Heart right ventricle (tissue), 16 donors: Measurements from ENCODE around the gene LPAR6. TPM values are rescaled to one million over a fixed set of nuclear protein-coding genes. Genes with fewer than 3 reads are reported as not detected.

Experiments used
- ATAC-seq, 8 donors: fragments of 200-7000 bp; cut with Tn5 transposase; one replicate each; pipeline ENCODE4 v1.9.1; 2020; ENCODE audit warnings: mild to moderate bottlenecking in 8 of 8, moderate library complexity in 8 of 8, moderate number of reproducible peaks in 1 of 8
- DNase-seq, 2 donors: peaks; one replicate each; pipeline ENCODE4 v3.0.0-alpha.2; 2020
- H3K27ac ChIP-seq, 10 donors: fragments of 200-600 bp; sonication (generic) in 2 of 10; one replicate each; pipeline versions ENCODE4 v1.5.0 to v1.8.0; 2020 to 2022; ENCODE audit warnings: mild to moderate bottlenecking in 3 of 10
- H3K27me3 ChIP-seq, 7 donors: fragments of 200-600 bp; one replicate each; pipeline ENCODE4 v1.8.0; 2021 to 2022; ENCODE audit warnings: mild to moderate bottlenecking in 2 of 7
- H3K36me3 ChIP-seq, 9 donors: fragments of 200-600 bp; sonication (generic) in 1 of 9; one replicate each; pipeline versions ENCODE4 v1.5.0 to v1.8.0; 2020 to 2022; ENCODE audit warnings: mild to moderate bottlenecking in 2 of 9
- H3K4me1 ChIP-seq, 9 donors: fragments of 200-600 bp; sonication (generic) in 1 of 9; one replicate each; pipeline versions ENCODE4 v1.5.0 to v1.8.0; 2020 to 2022; ENCODE audit warnings: mild to moderate bottlenecking in 4 of 9
- H3K4me3 ChIP-seq, 10 donors: fragments of 200-600 bp; sonication (generic) in 2 of 10; one replicate each; pipeline versions ENCODE4 v1.5.0 to v1.8.0; 2020 to 2022; ENCODE audit warnings: mild to moderate bottlenecking in 7 of 10, moderate library complexity in 2 of 10
- H3K9me3 ChIP-seq, 11 donors: fragments of 200-600 bp in 10 of 11; sonication (generic) in 2 of 11; one replicate each; pipeline versions ENCODE4 v1.5.0 to v1.8.0; 2013 to 2022; ENCODE audit warnings: mild to moderate bottlenecking in 2 of 11, control low read depth in 1 of 11, moderate library complexity in 1 of 11
- WGBS, 2 donors: extraction: QIAGEN DNeasy Blood & Tissue Kit; methylation state at CpG; one replicate each; pipeline ENCODE4 v1.1.7; 2013; ENCODE audit warnings: inconsistent platforms in 1 of 2; 5-methylcytosine and 5-hydroxymethylcytosine counted together
- intact Hi-C, 10 donors: fragments of 100-400 bp; cut with DNase I; formaldehyde crosslinking; loops; one replicate each; pipeline versions ENCODE4 v1.11.1 to v1.14.2; 2022
- polyA plus RNA-seq, 2 donors: library from polyadenylated mRNA; stranded (reverse); fragments of 200-250 nt; gene quantifications; one replicate each; pipeline ENCODE4 v1.2.3, GENCODE V29; 2013
- total RNA-seq, 10 donors: library from RNA; stranded (reverse); fragmentation: NEBNext Ultra II Directional in 3 of 10; extraction: Animal tissue kit (Norgen Biotek cat#: 25700) in 3 of 10; gene quantifications; one replicate each; pipeline versions ENCODE4 v1.2.1 to v1.2.4, GENCODE V29; 2021 to 2023
- TF ChIP-seq, protein P1 (sequence below), 9 donors: fragments of 200-600 bp; sonication (generic) in 2 of 9; IDR thresholded peaks; one replicate each; pipeline versions ENCODE4 v1.5.0 to v1.8.0; 2021 to 2022; ENCODE audit warnings: antibody characterized with exemption in 9 of 9, mild to moderate bottlenecking in 5 of 9, moderate library complexity in 1 of 9
- donor health status: Arrhythmogenic right ventricular cardiomyopathy.
- donor health status: ischemic (EF 13 %, LVEDD 7.1; RV severe dilation, severe dysfunction).
- donor health status: healthy with polysubstance abuse.
- donor health status: DM: no; HTN: yes; CAD: no.
- donor health status: DM: no; HTN: no; CAD: no.
- donor health status: ischemic (EF 25% LVEDD 6.9; RV normal size, moderate dysfunction).
- donor health status: ischemic (EF 25% LVEDD 5.7; RV mildly dilated, moderate dysfunction).
- donor health status: healthy.
- donor health status: DM: yes; HTN: yes; CAD: no.
- donor health status: Ischemic cardiomyopathy.
- donor health status: ischemic (EF 35%, LVEDD 5.7; RV mildly dilated, moderate dysfunction).
- donor health status: nonischemic (EF 11% LVEDD 7.7; RV severe dilation, severe dysfunction).
- donor health status: DM: yes; HTN: yes; CAD: no.
- donor health status: PGD.
- donor health status: ischemic (EF 29% LVEDD 5.4; RV normal size, mild dysfunction).
- donor health status: nonischemic (EF 23%, LVEDD 6.1; RV moderate dilation, normal function).

LPAR6 gene
- total and polyA plus RNA-seq, 12 donors: 5.0 to 45.1 (median 12.1) TPM

DNA sequence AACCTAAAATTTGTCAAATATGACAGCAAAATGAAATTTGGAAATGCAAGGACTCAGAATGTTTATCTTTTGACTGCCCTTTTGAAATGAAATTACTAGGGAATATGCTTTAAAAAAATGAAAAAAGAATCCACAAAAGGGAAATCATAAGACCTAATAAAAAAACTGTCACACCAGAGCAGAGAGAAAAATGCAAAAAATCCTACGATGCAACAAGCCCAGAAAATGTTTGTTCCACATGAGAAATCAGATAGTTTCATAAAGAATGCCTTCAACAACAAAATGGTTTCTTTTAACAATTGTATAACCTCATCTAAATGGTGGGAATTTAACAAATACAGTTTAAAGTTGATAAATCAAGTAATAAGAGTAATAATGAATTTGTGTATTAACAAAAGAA lies 8.0 kb downstream of the LPAR6 start:
- DNase-seq (no peak), ATAC-seq (no peak)
- peaks cover 0 to 95% (median 30%) of the 10 kb centered on the region in 9 donors for H3K4me1 ChIP-seq
- H3K9me3 ChIP-seq: no peaks in the 10 kb centered on the region
- TF ChIP-seq, protein P1, sequence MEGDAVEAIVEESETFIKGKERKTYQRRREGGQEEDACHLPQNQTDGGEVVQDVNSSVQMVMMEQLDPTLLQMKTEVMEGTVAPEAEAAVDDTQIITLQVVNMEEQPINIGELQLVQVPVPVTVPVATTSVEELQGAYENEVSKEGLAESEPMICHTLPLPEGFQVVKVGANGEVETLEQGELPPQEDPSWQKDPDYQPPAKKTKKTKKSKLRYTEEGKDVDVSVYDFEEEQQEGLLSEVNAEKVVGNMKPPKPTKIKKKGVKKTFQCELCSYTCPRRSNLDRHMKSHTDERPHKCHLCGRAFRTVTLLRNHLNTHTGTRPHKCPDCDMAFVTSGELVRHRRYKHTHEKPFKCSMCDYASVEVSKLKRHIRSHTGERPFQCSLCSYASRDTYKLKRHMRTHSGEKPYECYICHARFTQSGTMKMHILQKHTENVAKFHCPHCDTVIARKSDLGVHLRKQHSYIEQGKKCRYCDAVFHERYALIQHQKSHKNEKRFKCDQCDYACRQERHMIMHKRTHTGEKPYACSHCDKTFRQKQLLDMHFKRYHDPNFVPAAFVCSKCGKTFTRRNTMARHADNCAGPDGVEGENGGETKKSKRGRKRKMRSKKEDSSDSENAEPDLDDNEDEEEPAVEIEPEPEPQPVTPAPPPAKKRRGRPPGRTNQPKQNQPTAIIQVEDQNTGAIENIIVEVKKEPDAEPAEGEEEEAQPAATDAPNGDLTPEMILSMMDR (IDR thresholded peaks at IDR 0.05): no peak
- WGBS, 2 donors: 51 to 57% methylated on average over 1 of the region's 1 CpG
- H3K27ac ChIP-seq: peak overlapping the region in 9 of 10 donors; percentile 57 to 93 (median 81)
- intact Hi-C loops: loop anchor here in 7 of 10 donors (5.0 to 10.0 kb wide), 8 partner anchors 43 to 180 kb away; no protein-coding TSS in a partner anchor
- H3K36me3 ChIP-seq: peaks cover 0 to 10% (median 0%) of the 10 kb centered on the region in 9 donors
- H3K27me3 ChIP-seq: no peaks in the 10 kb centered on the region
- H3K4me3 ChIP-seq: peak overlapping the region in 6 of 10 donors; percentile 16 to 68 (median 26)

DNA sequence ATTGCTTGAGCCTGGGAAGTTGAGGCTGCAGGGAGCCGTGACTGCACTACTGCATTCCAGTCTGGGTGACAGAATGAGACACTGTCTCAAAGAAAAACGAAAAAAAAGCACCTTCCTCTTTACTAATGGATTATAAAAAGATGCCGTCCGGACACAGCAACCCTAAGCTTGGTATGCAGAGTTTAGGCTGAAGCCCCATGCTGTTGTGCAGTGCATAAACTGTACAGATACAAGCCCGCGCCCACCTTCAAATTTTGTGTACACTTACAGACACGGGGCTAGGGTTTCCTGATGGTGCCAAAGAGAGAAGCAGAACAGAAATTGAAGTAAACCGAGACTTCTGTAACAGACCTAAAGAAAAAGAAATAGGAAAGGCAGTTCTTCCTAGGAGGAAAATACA lies 9.0 kb downstream of the LPAR6 start:
- 74 to 80% methylated on average over 8 of the region's 8 CpGs for WGBS, 2 donors
- Histone ChIP-seq H3K27ac (peak overlapping the region; percentile 12 to 93 (median 78)), H3K9me3 (no peaks in the 10 kb centered on the region), H3K4me1 (peaks cover 0 to 98% (median 38%) of the 10 kb centered on the region in 9 donors), H3K4me3 (peak overlapping the region in 8 of 10 donors; percentile 2 to 68 (median 22)), H3K27me3 (no peaks in the 10 kb centered on the region), H3K36me3 (peaks cover 0 to 10% (median 0%) of the 10 kb centered on the region in 9 donors)
- ATAC-seq: peak in 2 of 8 donors; percentile 18 to 19
- TF ChIP-seq, protein P1 (IDR thresholded peaks at IDR 0.05): no peak
- DNase-seq: no peak
- intact Hi-C loops: loop anchor here in 7 of 10 donors (1.0 to 10.0 kb wide), 10 partner anchors 7 to 181 kb away; partner anchors contain the start of gene RCBTB2 (in 1 of the 7)

DNA sequence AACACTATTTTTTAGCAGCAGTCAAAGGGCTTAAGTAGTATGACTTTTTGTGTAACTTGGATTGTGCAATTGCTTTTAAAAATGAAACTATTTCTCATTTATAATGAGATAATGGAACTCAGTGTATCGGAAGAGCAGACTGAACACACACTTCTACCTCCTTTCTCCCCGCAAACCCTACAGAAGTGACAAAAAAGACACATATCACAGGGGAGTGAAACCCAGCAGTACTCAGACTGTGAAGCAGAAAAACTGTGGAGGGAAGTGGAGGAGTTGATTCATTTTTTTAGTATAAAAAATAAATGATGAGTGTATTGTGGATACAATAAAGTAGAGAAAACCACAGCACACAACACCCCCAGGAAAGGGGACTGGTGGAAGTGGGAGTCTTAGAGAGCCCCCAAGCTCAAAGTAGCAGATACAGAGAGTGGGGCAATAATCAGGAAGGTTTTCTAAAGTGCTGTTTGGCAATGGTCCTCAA lies 9.7 kb downstream of the LPAR6 start:
- intact Hi-C loops: loop anchor here in 7 of 10 donors (1.0 to 10.0 kb wide), 10 partner anchors 8 to 182 kb away; partner anchors contain the start of gene RCBTB2 (in 1 of the 7)
- TF ChIP-seq, protein P1 (IDR thresholded peaks at IDR 0.05): no peak
- Histone ChIP-seq H3K4me3 (peak overlapping the region in 7 of 10 donors; percentile 16 to 68 (median 23)), H3K9me3 (no peaks in the 10 kb centered on the region), H3K27ac (peak overlapping the region; percentile 12 to 93 (median 78)), H3K36me3 (peaks cover 0 to 10% (median 0%) of the 10 kb centered on the region in 9 donors), H3K4me1 (peaks cover 0 to 98% (median 45%) of the 10 kb centered on the region in 9 donors), H3K27me3 (no peaks in the 10 kb centered on the region)
- DNase-seq: no peak
- 42 to 67% methylated on average over 2 of the region's 2 CpGs for WGBS, 2 donors
- ATAC-seq: peak in 6 of 8 donors; percentile 22 to 64 (median 29)

DNA sequence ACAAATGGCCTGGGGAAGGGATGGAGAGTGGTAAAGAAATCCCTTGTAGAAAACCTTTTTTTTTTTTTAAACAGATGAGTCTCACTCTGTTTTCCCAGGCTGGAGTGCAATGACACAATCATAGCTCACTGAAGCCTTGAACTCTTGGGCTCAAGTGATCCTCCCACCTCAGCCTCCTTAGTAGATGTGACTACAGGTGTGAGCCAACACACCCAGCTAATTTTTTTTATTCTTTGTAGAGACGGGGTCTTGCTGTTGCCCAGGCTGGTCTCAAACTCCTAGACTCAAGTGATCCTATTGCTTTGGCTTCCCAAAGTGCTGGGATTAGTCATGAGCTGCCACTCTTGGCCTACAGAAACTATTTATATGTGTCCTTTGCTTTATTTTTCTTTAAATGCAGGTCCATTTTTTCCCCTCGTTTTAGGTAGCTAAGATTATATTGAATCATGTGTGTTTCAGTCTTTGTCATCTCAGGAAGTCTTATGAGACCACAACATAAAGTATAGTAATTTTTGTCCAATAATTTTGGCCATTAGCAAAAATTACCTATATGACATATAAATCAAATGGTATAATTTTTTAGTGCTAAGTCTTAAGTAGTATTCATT lies 10.5 kb downstream of the LPAR6 start:
- H3K36me3 ChIP-seq: peaks cover 0 to 10% (median 0%) of the 10 kb centered on the region in 9 donors
- H3K27me3 ChIP-seq: no peaks in the 10 kb centered on the region
- TF ChIP-seq, protein P1 (IDR thresholded peaks at IDR 0.05): no peak
- intact Hi-C loops: loop anchor here in 7 of 10 donors (2.0 to 10.0 kb wide), 9 partner anchors 40 to 182 kb away; partner anchors contain the start of gene RCBTB2 (in 1 of the 7)
- peak overlapping the region in 4 of 10 donors; percentile 20 to 68 (median 27) for H3K4me3 ChIP-seq
- no peak for ATAC-seq
- H3K4me1 ChIP-seq: peaks cover 0 to 98% (median 47%) of the 10 kb centered on the region in 9 donors
- H3K9me3 ChIP-seq: no peaks in the 10 kb centered on the region
- DNase-seq: no peak
- peak overlapping the region; percentile 10 to 93 (median 78) for H3K27ac ChIP-seq
- WGBS, 2 donors: 59 to 72% methylated on average over 2 of the region's 2 CpGs
